ENCODE measurements around the gene PPP1R12B.
"Not testable (repeated sequence)": the region's sequence is repeated elsewhere in the genome, so short reads cannot be mapped to it uniquely, and the experiment has no call there.

PPP1R12B gene

DNA sequence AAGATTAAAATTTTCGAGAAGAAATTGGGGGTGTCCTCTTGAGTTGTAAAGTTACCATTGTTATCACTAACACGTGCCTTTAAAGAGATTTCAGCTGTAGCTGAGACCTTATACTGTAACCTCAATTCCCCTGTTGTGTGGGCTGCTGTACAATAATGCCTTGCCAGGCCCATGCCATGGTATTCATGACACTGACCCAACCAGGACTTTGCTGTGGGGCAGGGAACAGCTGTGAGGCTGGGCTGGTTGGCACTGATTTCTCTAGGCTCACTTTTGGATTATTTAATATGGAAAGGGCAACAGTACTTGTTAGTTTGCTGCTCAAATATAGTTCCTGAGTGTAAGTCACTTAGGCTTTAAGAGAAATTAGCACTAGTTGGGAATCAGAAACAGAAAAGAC is 54.9 kb downstream of the PPP1R12B start:
- H3K9me3 ChIP-seq (ENCODE audit: control insufficient read depth in 1 of 2, low read length in 2 of 2); H3K9ac ChIP-seq (ENCODE audit: low read depth in 1 of 2, low read length in 2 of 2); H3K4me1 ChIP-seq (ENCODE audit: control insufficient read depth in 1 of 2, insufficient read depth in 2 of 2, low read length in 2 of 2); H3K27me3 ChIP-seq (ENCODE audit: control insufficient read depth in 1 of 2, insufficient read depth in 2 of 2, low read length in 2 of 2); H3K36me3 ChIP-seq (ENCODE audit: control insufficient read depth in 1 of 2, insufficient read depth in 2 of 2, low read length in 2 of 2); H3K27ac ChIP-seq (ENCODE audit: low read depth, low read length); H3K4me3 ChIP-seq (ENCODE audit: low read depth in 1 of 2, low read length in 2 of 2): not testable (repeated sequence)

DNA sequence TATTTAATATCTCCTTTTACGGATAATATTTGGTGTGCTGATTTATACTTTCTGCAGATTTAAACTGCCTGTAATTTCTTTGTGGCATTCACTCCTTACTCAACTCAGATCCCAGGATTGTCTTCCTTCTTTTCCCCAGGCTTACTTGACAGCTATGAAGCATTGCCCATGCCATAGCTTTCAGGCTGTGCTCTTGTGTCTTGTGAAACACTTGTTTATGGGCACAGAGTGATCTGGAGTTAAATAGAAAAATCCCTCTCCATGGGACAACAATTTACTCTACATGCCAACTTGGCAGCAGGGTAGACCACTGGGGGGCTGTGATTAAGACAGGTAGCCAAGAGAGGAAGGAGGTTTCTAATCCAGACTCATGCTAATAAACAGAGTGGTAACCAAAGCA is 57.4 kb downstream of the PPP1R12B start:
- Histone ChIP-seq H3K9ac (ENCODE audit: low read depth in 1 of 2, low read length in 2 of 2) (no peak overlapping the region), H3K9me3 (ENCODE audit: control insufficient read depth in 1 of 2, low read length in 2 of 2) (no peaks in the 10 kb centered on the region), H3K4me1 (ENCODE audit: control insufficient read depth in 1 of 2, insufficient read depth in 2 of 2, low read length in 2 of 2) (peaks cover 0 to 6% of the 10 kb centered on the region in 2 donors), H3K27me3 (ENCODE audit: control insufficient read depth in 1 of 2, insufficient read depth in 2 of 2, low read length in 2 of 2) (no peaks in the 10 kb centered on the region), H3K4me3 (ENCODE audit: low read depth in 1 of 2, low read length in 2 of 2) (no peak overlapping the region), H3K27ac (ENCODE audit: low read depth, low read length) (no peak overlapping the region), H3K36me3 (ENCODE audit: control insufficient read depth in 1 of 2, insufficient read depth in 2 of 2, low read length in 2 of 2) (no peaks in the 10 kb centered on the region)

DNA sequence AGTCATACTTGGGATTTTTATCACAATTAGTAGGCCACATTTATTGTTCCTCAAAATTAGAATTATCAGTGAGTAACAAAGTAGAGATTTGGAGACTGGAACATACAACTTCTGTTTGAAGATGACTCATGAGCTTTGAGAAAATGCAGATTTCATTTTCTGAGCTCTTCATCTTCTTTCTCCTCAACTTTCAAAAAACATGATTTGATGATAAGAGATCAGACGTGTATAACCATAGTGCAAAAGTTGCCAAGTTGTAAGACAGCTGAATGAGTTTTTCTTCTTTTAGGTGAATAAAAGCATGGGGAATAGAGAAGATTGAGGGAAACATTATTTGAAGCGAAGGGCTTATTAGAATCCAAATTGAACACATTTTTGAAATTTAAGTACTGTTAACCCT is 58.4 kb downstream of the PPP1R12B start:
- H3K27ac ChIP-seq (ENCODE audit: low read depth, low read length); H3K27me3 ChIP-seq (ENCODE audit: control insufficient read depth in 1 of 2, insufficient read depth in 2 of 2, low read length in 2 of 2); H3K4me3 ChIP-seq (ENCODE audit: low read depth in 1 of 2, low read length in 2 of 2); H3K9ac ChIP-seq (ENCODE audit: low read depth in 1 of 2, low read length in 2 of 2); H3K4me1 ChIP-seq (ENCODE audit: control insufficient read depth in 1 of 2, insufficient read depth in 2 of 2, low read length in 2 of 2); H3K36me3 ChIP-seq (ENCODE audit: control insufficient read depth in 1 of 2, insufficient read depth in 2 of 2, low read length in 2 of 2); H3K9me3 ChIP-seq (ENCODE audit: control insufficient read depth in 1 of 2, low read length in 2 of 2): not testable (repeated sequence)

DNA sequence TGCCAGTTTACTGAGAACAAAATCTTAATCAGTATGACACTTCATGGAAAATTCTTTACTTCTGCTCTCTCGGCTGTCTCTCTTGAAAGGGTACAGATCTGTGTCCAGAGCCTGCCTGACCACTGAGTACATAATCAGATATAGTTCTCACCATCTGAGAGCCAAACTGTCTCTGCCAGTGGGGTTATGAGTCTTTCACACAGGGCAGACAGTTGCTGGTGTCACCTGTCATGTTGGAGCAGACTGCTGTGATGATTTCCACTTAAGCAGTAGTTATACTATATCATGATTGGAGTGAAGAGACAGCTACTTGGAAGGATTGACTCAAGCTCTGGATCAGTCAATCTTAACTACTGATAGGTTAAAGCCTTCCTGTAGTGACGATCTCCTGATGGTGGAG is 58.9 kb downstream of the PPP1R12B start:
- H3K9ac ChIP-seq (ENCODE audit: low read depth in 1 of 2, low read length in 2 of 2); H3K4me3 ChIP-seq (ENCODE audit: low read depth in 1 of 2, low read length in 2 of 2); H3K4me1 ChIP-seq (ENCODE audit: control insufficient read depth in 1 of 2, insufficient read depth in 2 of 2, low read length in 2 of 2); H3K27ac ChIP-seq (ENCODE audit: low read depth, low read length); H3K9me3 ChIP-seq (ENCODE audit: control insufficient read depth in 1 of 2, low read length in 2 of 2); H3K27me3 ChIP-seq (ENCODE audit: control insufficient read depth in 1 of 2, insufficient read depth in 2 of 2, low read length in 2 of 2); H3K36me3 ChIP-seq (ENCODE audit: control insufficient read depth in 1 of 2, insufficient read depth in 2 of 2, low read length in 2 of 2): not testable (repeated sequence)

DNA sequence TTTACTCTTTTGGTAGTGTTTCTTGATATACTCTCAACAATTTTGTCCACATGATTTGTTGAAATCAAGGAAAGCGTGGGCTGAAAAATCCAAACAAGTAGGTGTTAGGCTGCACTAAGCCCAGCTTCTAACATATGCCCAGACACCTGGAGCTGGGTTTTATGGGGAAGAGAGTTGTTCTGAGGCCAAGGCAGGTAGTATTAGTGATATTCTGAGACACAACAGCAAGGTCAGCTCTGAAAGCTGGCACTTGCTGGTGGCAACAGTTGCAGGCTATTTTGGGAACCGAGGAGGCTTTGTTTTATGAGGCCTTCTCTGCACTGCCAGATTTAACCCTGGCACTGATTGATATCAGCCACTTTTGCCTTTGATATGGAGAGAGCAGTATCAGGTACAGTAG is 61.8 kb downstream of the PPP1R12B start:
- not testable (repeated sequence) for H3K9me3 ChIP-seq (ENCODE audit: control insufficient read depth in 1 of 2, low read length in 2 of 2); H3K4me3 ChIP-seq (ENCODE audit: low read depth in 1 of 2, low read length in 2 of 2); H3K4me1 ChIP-seq (ENCODE audit: control insufficient read depth in 1 of 2, insufficient read depth in 2 of 2, low read length in 2 of 2); H3K27me3 ChIP-seq (ENCODE audit: control insufficient read depth in 1 of 2, insufficient read depth in 2 of 2, low read length in 2 of 2); H3K36me3 ChIP-seq (ENCODE audit: control insufficient read depth in 1 of 2, insufficient read depth in 2 of 2, low read length in 2 of 2); H3K27ac ChIP-seq (ENCODE audit: low read depth, low read length); H3K9ac ChIP-seq (ENCODE audit: low read depth in 1 of 2, low read length in 2 of 2)

DNA sequence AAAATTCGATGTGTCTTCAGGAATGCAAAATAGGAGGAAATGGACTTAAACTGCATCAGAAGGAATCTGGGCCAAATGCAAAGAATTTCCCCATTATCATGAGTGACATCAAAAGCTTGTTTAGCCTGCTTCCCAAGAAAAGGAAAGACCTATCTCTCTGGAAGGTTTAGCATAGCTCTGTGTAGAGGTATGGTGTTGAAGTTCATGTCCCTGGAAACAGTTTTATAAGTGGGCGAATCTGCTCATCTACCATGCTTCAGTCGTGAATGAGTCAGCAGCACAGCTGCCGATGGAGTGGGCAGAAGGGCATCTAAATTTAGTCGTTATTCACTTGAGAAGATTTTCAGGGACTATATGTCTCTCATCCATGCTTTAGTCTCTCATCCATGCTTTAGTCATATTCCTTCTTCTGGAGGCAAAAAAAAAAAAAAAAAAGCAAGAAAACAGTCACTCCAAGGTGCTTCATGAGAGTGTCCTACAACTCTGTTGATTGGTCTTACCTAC is 62.4 kb downstream of the PPP1R12B start:
- H3K27ac ChIP-seq (ENCODE audit: low read depth, low read length); H3K27me3 ChIP-seq (ENCODE audit: control insufficient read depth in 1 of 2, insufficient read depth in 2 of 2, low read length in 2 of 2); H3K9me3 ChIP-seq (ENCODE audit: control insufficient read depth in 1 of 2, low read length in 2 of 2); H3K4me3 ChIP-seq (ENCODE audit: low read depth in 1 of 2, low read length in 2 of 2); H3K36me3 ChIP-seq (ENCODE audit: control insufficient read depth in 1 of 2, insufficient read depth in 2 of 2, low read length in 2 of 2); H3K4me1 ChIP-seq (ENCODE audit: control insufficient read depth in 1 of 2, insufficient read depth in 2 of 2, low read length in 2 of 2); H3K9ac ChIP-seq (ENCODE audit: low read depth in 1 of 2, low read length in 2 of 2): not testable (repeated sequence)

DNA sequence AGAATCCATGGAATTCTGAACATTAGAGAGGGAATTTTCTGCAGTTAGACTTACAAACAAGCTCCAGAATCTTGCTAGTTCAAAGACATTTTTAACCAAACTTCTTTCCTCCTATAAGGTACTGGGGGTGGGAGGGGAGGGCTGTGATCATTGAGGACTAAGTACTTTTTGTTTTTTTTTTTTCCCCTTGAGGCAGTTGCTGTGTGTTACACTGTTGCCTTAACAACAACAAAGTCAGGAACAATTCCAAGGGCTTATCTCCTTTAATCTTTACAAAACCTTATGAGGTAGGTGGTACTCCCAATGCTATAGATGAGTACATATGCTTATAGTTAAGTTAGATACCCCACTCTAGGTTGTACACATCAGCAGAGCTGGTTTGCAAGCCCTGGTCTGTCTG is 62.9 kb downstream of the PPP1R12B start:
- H3K9me3 ChIP-seq (ENCODE audit: control insufficient read depth in 1 of 2, low read length in 2 of 2), result no peaks in the 10 kb centered on the region
- H3K36me3 ChIP-seq (ENCODE audit: control insufficient read depth in 1 of 2, insufficient read depth in 2 of 2, low read length in 2 of 2), result no peaks in the 10 kb centered on the region
- H3K4me1 ChIP-seq (ENCODE audit: control insufficient read depth in 1 of 2, insufficient read depth in 2 of 2, low read length in 2 of 2), result peaks cover 0 to 7% of the 10 kb centered on the region in 2 donors
- no peak overlapping the region for H3K4me3 ChIP-seq (ENCODE audit: low read depth in 1 of 2, low read length in 2 of 2)
- H3K27ac ChIP-seq (ENCODE audit: low read depth, low read length), result no peak overlapping the region
- no peaks in the 10 kb centered on the region for H3K27me3 ChIP-seq (ENCODE audit: control insufficient read depth in 1 of 2, insufficient read depth in 2 of 2, low read length in 2 of 2)
- H3K9ac ChIP-seq (ENCODE audit: low read depth in 1 of 2, low read length in 2 of 2), result no peak overlapping the region

DNA sequence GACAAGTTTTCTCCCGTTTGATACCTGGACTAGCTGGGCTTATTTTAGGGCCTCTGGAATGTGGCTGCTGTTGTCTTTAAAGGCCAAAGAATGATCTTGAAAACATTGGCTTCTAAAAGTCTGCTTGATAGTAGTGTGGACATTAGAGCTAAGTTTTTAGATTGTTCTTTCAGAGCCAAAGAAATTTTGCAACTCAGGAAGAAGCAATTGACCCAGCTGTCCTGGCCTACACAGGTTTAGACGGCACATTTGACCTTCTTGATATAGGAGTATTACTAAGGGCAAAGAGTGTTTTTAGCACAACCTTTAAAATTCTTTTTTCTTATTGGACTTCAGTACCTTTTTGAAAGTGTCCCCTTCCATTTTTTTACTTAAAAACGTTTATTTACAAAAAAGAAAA is 63.9 kb downstream of the PPP1R12B start:
- not testable (repeated sequence) for H3K4me1 ChIP-seq (ENCODE audit: control insufficient read depth in 1 of 2, insufficient read depth in 2 of 2, low read length in 2 of 2); H3K4me3 ChIP-seq (ENCODE audit: low read depth in 1 of 2, low read length in 2 of 2); H3K36me3 ChIP-seq (ENCODE audit: control insufficient read depth in 1 of 2, insufficient read depth in 2 of 2, low read length in 2 of 2); H3K27me3 ChIP-seq (ENCODE audit: control insufficient read depth in 1 of 2, insufficient read depth in 2 of 2, low read length in 2 of 2); H3K9me3 ChIP-seq (ENCODE audit: control insufficient read depth in 1 of 2, low read length in 2 of 2); H3K27ac ChIP-seq (ENCODE audit: low read depth, low read length); H3K9ac ChIP-seq (ENCODE audit: low read depth in 1 of 2, low read length in 2 of 2)

DNA sequence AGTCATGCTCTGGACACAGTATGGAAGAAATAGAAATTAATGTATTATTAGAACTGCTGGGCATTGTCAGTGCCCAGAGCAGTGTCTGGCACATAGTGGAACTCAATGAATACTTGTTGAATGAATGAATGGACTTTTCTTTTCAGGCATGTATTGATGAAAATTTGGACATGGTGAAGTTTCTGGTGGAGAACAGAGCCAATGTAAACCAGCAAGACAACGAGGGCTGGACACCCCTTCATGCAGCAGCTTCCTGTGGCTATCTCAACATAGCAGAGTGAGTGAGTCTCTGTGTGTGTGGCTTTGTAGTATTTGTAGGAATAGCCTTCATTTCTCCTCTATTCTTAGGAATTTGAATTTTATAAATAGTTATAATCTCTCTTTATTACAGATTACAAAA is 68.1 kb downstream of the PPP1R12B start:
- H3K9ac ChIP-seq (ENCODE audit: low read depth in 1 of 2, low read length in 2 of 2), result no peak overlapping the region
- H3K27ac ChIP-seq (ENCODE audit: low read depth, low read length), result no peak overlapping the region
- no peaks in the 10 kb centered on the region for H3K4me1 ChIP-seq (ENCODE audit: control insufficient read depth in 1 of 2, insufficient read depth in 2 of 2, low read length in 2 of 2)
- no peaks in the 10 kb centered on the region for H3K36me3 ChIP-seq (ENCODE audit: control insufficient read depth in 1 of 2, insufficient read depth in 2 of 2, low read length in 2 of 2)
- no peaks in the 10 kb centered on the region for H3K9me3 ChIP-seq (ENCODE audit: control insufficient read depth in 1 of 2, low read length in 2 of 2)
- no peaks in the 10 kb centered on the region for H3K27me3 ChIP-seq (ENCODE audit: control insufficient read depth in 1 of 2, insufficient read depth in 2 of 2, low read length in 2 of 2)
- no peak overlapping the region for H3K4me3 ChIP-seq (ENCODE audit: low read depth in 1 of 2, low read length in 2 of 2)

DNA sequence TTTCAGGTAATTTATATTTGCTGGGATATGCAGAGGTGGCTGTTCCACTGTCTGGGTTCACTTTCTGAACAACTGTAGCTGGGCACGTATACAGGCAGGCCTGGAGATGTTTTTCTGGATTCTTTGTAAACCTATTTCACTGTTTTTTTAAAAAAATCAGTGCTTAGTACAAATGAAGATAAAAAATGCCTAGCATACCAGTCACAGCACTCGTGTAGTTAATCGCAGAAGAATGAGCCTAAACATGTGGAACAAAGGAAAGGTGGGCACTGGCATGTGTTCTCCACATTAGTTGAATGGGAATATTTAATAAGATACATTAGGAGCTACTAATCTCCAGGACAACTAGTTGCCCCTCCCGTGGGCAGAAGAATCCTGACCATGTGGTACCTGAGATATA is 68.6 kb downstream of the PPP1R12B start:
- H3K4me1 ChIP-seq (ENCODE audit: control insufficient read depth in 1 of 2, insufficient read depth in 2 of 2, low read length in 2 of 2); H3K27me3 ChIP-seq (ENCODE audit: control insufficient read depth in 1 of 2, insufficient read depth in 2 of 2, low read length in 2 of 2); H3K27ac ChIP-seq (ENCODE audit: low read depth, low read length); H3K9me3 ChIP-seq (ENCODE audit: control insufficient read depth in 1 of 2, low read length in 2 of 2); H3K36me3 ChIP-seq (ENCODE audit: control insufficient read depth in 1 of 2, insufficient read depth in 2 of 2, low read length in 2 of 2); H3K4me3 ChIP-seq (ENCODE audit: low read depth in 1 of 2, low read length in 2 of 2); H3K9ac ChIP-seq (ENCODE audit: low read depth in 1 of 2, low read length in 2 of 2): not testable (repeated sequence)

DNA sequence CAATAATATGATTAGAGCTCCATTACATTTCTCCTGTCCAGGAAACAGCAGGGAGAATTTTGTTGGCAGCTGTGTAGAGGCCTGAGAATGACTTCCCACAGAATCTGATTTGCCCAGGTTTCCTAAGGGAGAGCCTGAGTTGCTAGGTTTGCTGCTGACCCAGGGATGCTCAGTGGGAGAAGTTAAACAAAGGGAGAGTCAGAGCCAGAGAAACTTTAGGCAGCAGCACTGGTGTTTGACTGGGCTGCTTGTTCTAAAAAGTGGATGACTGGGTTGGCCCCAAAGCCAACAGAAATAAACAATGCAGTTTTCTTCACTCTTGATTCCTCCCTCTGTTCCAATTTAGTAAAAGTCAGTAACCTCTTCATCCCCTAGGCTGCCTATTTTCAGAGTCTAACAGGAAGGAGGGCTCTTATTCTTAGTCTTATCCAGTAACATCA is 69.3 kb downstream of the PPP1R12B start:
- H3K36me3 ChIP-seq (ENCODE audit: control insufficient read depth in 1 of 2, insufficient read depth in 2 of 2, low read length in 2 of 2); H3K27me3 ChIP-seq (ENCODE audit: control insufficient read depth in 1 of 2, insufficient read depth in 2 of 2, low read length in 2 of 2); H3K27ac ChIP-seq (ENCODE audit: low read depth, low read length); H3K9me3 ChIP-seq (ENCODE audit: control insufficient read depth in 1 of 2, low read length in 2 of 2); H3K9ac ChIP-seq (ENCODE audit: low read depth in 1 of 2, low read length in 2 of 2); H3K4me3 ChIP-seq (ENCODE audit: low read depth in 1 of 2, low read length in 2 of 2); H3K4me1 ChIP-seq (ENCODE audit: control insufficient read depth in 1 of 2, insufficient read depth in 2 of 2, low read length in 2 of 2): not testable (repeated sequence)

Measured in duodenal mucosa (tissue), 2 donors.